ENCODE data around the gene ANKRD60.

The ANKRD60 gene

DNA sequence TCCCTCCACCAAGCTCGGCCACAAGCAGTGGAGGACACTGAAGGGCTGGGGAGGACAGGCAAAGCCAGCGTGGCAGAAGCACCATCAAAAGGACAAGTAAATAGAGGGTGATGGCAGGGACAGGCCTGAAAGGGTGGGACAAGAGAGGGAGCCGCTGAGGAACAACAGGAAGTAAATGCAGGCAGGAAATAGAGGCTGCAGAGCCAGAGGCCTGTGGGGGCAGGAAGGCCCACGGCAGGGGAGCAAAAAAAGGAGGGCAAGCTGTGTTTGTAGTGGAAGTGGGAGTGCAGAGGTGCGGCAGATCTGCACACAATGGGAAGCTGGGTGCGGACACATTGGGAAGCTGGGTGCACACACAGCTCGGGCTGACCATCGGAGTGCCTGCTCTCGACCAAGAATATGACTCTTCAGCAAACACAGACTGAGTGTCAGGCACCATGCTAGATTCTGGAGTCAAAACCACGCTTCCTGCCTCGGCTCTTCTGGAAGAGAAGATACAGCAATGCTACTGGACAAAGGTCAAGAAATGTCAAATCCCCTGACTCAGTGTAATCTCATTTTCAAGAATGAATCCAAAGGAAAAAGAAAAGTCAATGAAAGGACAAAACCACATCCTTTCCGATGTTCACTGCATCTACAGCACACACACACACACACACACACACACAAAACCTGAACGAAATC lies 40.6 kb upstream of the ANKRD60 start:
- in situ Hi-C loops (cut with HindIII; ENCODE audit: low pct_ligation_motif_present, low sequenced_read_pairs), result no loop called here
- TF ChIP-seq, protein P1, sequence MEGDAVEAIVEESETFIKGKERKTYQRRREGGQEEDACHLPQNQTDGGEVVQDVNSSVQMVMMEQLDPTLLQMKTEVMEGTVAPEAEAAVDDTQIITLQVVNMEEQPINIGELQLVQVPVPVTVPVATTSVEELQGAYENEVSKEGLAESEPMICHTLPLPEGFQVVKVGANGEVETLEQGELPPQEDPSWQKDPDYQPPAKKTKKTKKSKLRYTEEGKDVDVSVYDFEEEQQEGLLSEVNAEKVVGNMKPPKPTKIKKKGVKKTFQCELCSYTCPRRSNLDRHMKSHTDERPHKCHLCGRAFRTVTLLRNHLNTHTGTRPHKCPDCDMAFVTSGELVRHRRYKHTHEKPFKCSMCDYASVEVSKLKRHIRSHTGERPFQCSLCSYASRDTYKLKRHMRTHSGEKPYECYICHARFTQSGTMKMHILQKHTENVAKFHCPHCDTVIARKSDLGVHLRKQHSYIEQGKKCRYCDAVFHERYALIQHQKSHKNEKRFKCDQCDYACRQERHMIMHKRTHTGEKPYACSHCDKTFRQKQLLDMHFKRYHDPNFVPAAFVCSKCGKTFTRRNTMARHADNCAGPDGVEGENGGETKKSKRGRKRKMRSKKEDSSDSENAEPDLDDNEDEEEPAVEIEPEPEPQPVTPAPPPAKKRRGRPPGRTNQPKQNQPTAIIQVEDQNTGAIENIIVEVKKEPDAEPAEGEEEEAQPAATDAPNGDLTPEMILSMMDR (IDR thresholded peaks at IDR 0.05; ENCODE audit: low read depth, low read length, missing control alignments), result no peak
- peak; percentile 21 for DNase-seq
- Histone ChIP-seq H3K4me3 (ENCODE audit: low read depth, low read length) (no peak overlapping the region), H3K36me3 (replicated peaks) (peaks cover 45% of the 10 kb centered on the region), H3K27me3 (replicated peaks) (no peaks in the 10 kb centered on the region), H3K27ac (no peak overlapping the region)

DNA sequence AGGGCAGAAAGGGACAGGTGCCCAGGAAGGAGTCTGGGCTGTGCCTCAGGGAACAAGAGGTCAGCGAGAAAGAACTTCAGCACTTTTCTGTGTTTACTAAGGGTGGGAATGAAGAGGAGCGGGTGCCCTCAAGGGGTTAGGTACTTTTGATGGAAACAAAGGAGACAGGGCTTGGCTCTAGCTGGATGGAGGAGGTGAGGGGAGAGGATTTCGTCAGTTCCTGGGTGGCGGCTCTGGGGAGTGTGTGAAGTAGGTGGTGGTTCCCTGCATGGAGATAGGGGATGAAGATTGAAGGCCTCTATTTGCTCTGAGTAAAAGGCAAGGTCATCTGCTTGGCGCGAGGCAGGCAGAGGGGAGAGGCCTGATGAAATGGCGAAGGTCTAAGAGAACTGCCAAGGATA lies 40.0 kb upstream of the ANKRD60 start:
- H3K27me3 ChIP-seq (replicated peaks), result no peaks in the 10 kb centered on the region
- TF ChIP-seq, protein P1 (IDR thresholded peaks at IDR 0.05; ENCODE audit: low read depth, low read length, missing control alignments), result no peak
- DNase-seq, result no peak
- no peak overlapping the region for H3K27ac ChIP-seq
- H3K4me3 ChIP-seq (ENCODE audit: low read depth, low read length), result no peak overlapping the region
- in situ Hi-C loops (cut with HindIII; ENCODE audit: low pct_ligation_motif_present, low sequenced_read_pairs), result no loop called here
- H3K36me3 ChIP-seq (replicated peaks), result peaks cover 47% of the 10 kb centered on the region

DNA sequence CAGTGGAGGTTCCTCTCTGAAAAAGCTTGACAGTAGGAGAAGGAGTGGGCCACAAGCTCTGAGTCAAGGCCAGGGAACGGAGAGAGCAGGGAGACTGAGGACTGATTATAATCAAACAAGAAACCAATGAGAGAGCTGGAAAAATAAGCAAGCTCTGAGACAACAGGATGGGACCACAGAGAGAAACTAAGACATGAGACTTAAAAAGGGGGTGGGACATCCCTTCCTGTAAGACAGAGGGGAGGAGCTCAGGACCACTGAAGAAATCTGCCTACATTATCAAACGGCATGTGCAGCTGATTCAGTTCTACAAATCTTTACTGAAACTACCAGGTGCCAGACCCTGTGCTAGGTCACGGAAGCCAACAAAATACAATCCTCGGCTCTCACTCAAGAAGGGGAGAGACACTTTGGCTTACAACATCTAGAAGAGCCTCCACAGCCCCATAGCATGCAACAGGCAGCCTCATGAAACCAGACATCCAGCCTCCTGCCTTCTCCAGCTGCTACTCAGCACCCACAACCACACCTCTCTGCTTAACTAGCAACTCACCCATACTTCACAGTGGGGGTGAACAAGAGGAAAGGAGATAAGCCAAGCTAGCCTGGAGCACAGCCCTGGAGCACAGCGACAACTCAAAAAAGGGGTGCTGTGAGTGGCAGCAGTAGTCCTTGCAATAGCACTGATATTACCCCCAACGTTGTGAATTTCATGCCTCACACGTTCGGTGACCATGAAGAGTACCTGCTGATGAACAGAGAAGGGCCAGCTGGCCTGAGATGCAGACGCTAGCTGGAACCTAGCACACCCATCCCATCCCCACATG lies 39.1 kb upstream of the ANKRD60 start:
- no peak for DNase-seq
- H3K36me3 ChIP-seq (replicated peaks), result peaks cover 53% of the 10 kb centered on the region
- in situ Hi-C loops (cut with HindIII; ENCODE audit: low pct_ligation_motif_present, low sequenced_read_pairs), result no loop called here
- no peaks in the 10 kb centered on the region for H3K27me3 ChIP-seq (replicated peaks)
- no peak overlapping the region for H3K27ac ChIP-seq
- TF ChIP-seq, protein P1 (IDR thresholded peaks at IDR 0.05; ENCODE audit: low read depth, low read length, missing control alignments), result no peak
- no peak overlapping the region for H3K4me3 ChIP-seq (ENCODE audit: low read depth, low read length)

DNA sequence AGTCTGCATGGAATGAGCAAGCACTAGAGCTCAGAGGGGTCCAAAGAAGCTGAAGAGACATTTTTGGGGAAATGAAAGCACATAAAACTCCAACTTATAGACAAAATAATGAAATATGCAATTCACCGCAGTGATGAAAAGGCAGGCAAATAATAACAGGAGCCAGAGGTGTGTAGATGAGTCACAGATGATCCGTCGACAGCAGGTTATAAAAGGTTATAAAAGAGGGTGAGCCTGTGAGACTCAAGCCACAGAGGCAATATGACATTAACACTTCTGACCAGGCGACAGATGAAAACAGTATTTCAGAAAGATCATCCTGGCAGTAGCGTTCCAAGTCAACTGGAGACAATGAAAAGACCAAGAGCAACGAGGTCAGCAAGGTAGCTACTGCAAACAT lies 35.8 kb upstream of the ANKRD60 start:
- no peak for DNase-seq
- Histone ChIP-seq H3K27me3 (replicated peaks) (no peaks in the 10 kb centered on the region), H3K27ac (no peak overlapping the region), H3K36me3 (replicated peaks) (peaks cover 50% of the 10 kb centered on the region), H3K4me3 (ENCODE audit: low read depth, low read length) (no peak overlapping the region)
- in situ Hi-C loops (cut with HindIII; ENCODE audit: low pct_ligation_motif_present, low sequenced_read_pairs), result no loop called here
- TF ChIP-seq, protein P1 (IDR thresholded peaks at IDR 0.05; ENCODE audit: low read depth, low read length, missing control alignments), result no peak

DNA sequence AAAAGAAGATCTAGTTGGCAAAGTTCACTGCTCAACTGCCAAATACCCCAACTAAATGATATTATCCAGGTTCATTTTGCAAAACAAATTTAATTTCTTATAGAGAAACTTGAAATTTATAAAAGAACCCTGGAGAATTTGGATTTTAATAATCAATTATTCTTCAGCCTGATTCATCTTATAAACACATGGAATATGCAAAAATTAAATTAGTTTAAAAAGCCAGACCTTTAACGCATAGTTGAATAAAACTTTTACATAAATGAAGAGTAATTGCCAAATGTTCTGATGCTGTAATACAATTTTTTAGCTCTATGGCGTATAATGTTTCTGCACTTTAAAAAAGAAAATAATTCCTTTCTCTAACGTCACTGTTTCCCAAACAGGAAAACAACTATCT lies 33.2 kb upstream of the ANKRD60 start:
- TF ChIP-seq, protein P1 (IDR thresholded peaks at IDR 0.05; ENCODE audit: low read depth, low read length, missing control alignments), result no peak
- Histone ChIP-seq H3K27me3 (replicated peaks) (no peaks in the 10 kb centered on the region), H3K4me3 (ENCODE audit: low read depth, low read length) (no peak overlapping the region), H3K36me3 (replicated peaks) (peaks cover 36% of the 10 kb centered on the region), H3K27ac (no peak overlapping the region)
- in situ Hi-C loops (cut with HindIII; ENCODE audit: low pct_ligation_motif_present, low sequenced_read_pairs), result no loop called here
- DNase-seq, result no peak

All from brain microvascular endothelial cell (primary cell).